ES-I3 (cell line): Measurements from ENCODE around the gene CWC27.
"Not testable (repeated sequence)": the region's sequence is repeated elsewhere in the genome, so short reads cannot be mapped to it uniquely, and the experiment has no call there.

Source experiments
- H3K36me3 ChIP-seq: 2 replicates; pipeline ENCODE4 v1.6.1; 2013; ENCODE audit warnings: mild to moderate bottlenecking, low read length, control low read depth, moderate library complexity; ENCODE audit not compliant: insufficient read depth
- H3K4me1 ChIP-seq: 2 replicates; pipeline ENCODE4 v1.6.1; 2013; ENCODE audit warnings: mild to moderate bottlenecking, control low read depth, low read length; ENCODE audit not compliant: insufficient read depth
- H3K9ac ChIP-seq: 2 replicates; pipeline ENCODE4 v1.6.1; 2013; ENCODE audit warnings: low read depth, mild to moderate bottlenecking, low read length, moderate library complexity
- H3K9me3 ChIP-seq: 2 replicates; pipeline ENCODE4 v1.6.1; 2013; ENCODE audit warnings: mild to moderate bottlenecking, low read length, moderate library complexity; ENCODE audit not compliant: control insufficient read depth, insufficient read depth

Gene CWC27

GRCh38 chr5:64876203-64876602 lies 107.5 kb downstream of the CWC27 start:
- Histone ChIP-seq H3K9me3 (no peaks in the 10 kb centered on the region), H3K9ac (no peak overlapping the region), H3K4me1 (no peaks in the 10 kb centered on the region), H3K36me3 (no peaks in the 10 kb centered on the region)

GRCh38 chr5:64880821-64881220 lies 112.1 kb downstream of the CWC27 start:
- Histone ChIP-seq H3K4me1 (no peaks in the 10 kb centered on the region), H3K36me3 (no peaks in the 10 kb centered on the region), H3K9me3 (no peaks in the 10 kb centered on the region), H3K9ac (no peak overlapping the region)

GRCh38 chr5:64883912-64884311 lies 115.2 kb downstream of the CWC27 start:
- no peaks in the 10 kb centered on the region for H3K4me1 ChIP-seq
- H3K9me3 ChIP-seq, result no peaks in the 10 kb centered on the region
- H3K9ac ChIP-seq, result no peak overlapping the region
- no peaks in the 10 kb centered on the region for H3K36me3 ChIP-seq

GRCh38 chr5:64884541-64884940 lies 115.8 kb downstream of the CWC27 start:
- no peaks in the 10 kb centered on the region for H3K4me1 ChIP-seq
- no peaks in the 10 kb centered on the region for H3K9me3 ChIP-seq
- H3K36me3 ChIP-seq, result no peaks in the 10 kb centered on the region
- H3K9ac ChIP-seq, result no peak overlapping the region

- H3K36me3 ChIP-seq, result no peaks in the 10 kb centered on the region
- no peaks in the 10 kb centered on the region for H3K9me3 ChIP-seq
- no peaks in the 10 kb centered on the region for H3K4me1 ChIP-seq
- no peak overlapping the region for H3K9ac ChIP-seq
These were observed 119.2 kb downstream of the CWC27 start for GRCh38 chr5:64887910-64888309.

- Histone ChIP-seq H3K9me3 (no peaks in the 10 kb centered on the region), H3K9ac (no peak overlapping the region), H3K4me1 (no peaks in the 10 kb centered on the region), H3K36me3 (no peaks in the 10 kb centered on the region)
These were observed 127.0 kb downstream of the CWC27 start for GRCh38 chr5:64895748-64896147.

- Histone ChIP-seq H3K4me1 (no peaks in the 10 kb centered on the region), H3K9me3 (no peaks in the 10 kb centered on the region), H3K36me3 (0 out of 2 replicates have a peak, but pooled peaks cover 3% of the 10 kb centered on the region), H3K9ac (no peak overlapping the region)
These were observed 131.1 kb downstream of the CWC27 start for GRCh38 chr5:64899838-64900237.

- 0 out of 2 replicates have a peak, but pooled peaks cover 3% of the 10 kb centered on the region for H3K36me3 ChIP-seq
- no peaks in the 10 kb centered on the region for H3K4me1 ChIP-seq
- H3K9ac ChIP-seq, result no peak overlapping the region
- H3K9me3 ChIP-seq, result no peaks in the 10 kb centered on the region
These were observed 131.9 kb downstream of the CWC27 start for GRCh38 chr5:64900618-64901017.

- not testable (repeated sequence) for H3K36me3 ChIP-seq, H3K4me1 ChIP-seq, H3K9me3 ChIP-seq, H3K9ac ChIP-seq
These were observed 138.7 kb downstream of the CWC27 start for GRCh38 chr5:64907399-64907798.

- Histone ChIP-seq H3K9me3 (peaks cover 5% of the 10 kb centered on the region; the same call in 1 of the 2 replicates), H3K4me1 (no peaks in the 10 kb centered on the region), H3K9ac (no peak overlapping the region), H3K36me3 (no peaks in the 10 kb centered on the region; the same call in 1 of the 2 replicates)
These were observed 145.7 kb downstream of the CWC27 start for GRCh38 chr5:64914396-64914795.

GRCh38 chr5:64918083-64918482 lies 149.4 kb downstream of the CWC27 start:
- H3K9me3 ChIP-seq, result no peaks in the 10 kb centered on the region
- H3K9ac ChIP-seq, result no peak overlapping the region
- no peaks in the 10 kb centered on the region; the same call in 1 of the 2 replicates for H3K36me3 ChIP-seq
- no peaks in the 10 kb centered on the region for H3K4me1 ChIP-seq

GRCh38 chr5:64921386-64921785 lies 152.7 kb downstream of the CWC27 start:
- H3K9me3 ChIP-seq, result no peaks in the 10 kb centered on the region
- no peaks in the 10 kb centered on the region; the same call in 1 of the 2 replicates for H3K36me3 ChIP-seq
- no peak overlapping the region for H3K9ac ChIP-seq
- H3K4me1 ChIP-seq, result no peaks in the 10 kb centered on the region; the same call in 1 of the 2 replicates

- no peaks in the 10 kb centered on the region for H3K36me3 ChIP-seq
- no peaks in the 10 kb centered on the region; the same call in 1 of the 2 replicates for H3K4me1 ChIP-seq
- no peaks in the 10 kb centered on the region for H3K9me3 ChIP-seq
- H3K9ac ChIP-seq, result no peak overlapping the region
These were observed 154.5 kb downstream of the CWC27 start for GRCh38 chr5:64923151-64923685.

GRCh38 chr5:64925123-64925522 lies 156.4 kb downstream of the CWC27 start:
- Histone ChIP-seq H3K9me3 (no peaks in the 10 kb centered on the region), H3K36me3 (no peaks in the 10 kb centered on the region), H3K9ac (no peak overlapping the region), H3K4me1 (no peaks in the 10 kb centered on the region; the same call in 1 of the 2 replicates)

GRCh38 chr5:64929833-64930232 lies 161.1 kb downstream of the CWC27 start:
- Histone ChIP-seq H3K36me3 (no peaks in the 10 kb centered on the region), H3K4me1 (no peaks in the 10 kb centered on the region; the same call in 1 of the 2 replicates), H3K9ac (no peak overlapping the region), H3K9me3 (no peaks in the 10 kb centered on the region)
